Nephron (organoid): ENCODE data around the gene AP3M1.

Experiments used
- H3K27ac Mint-ChIP-seq, 3 experiments: 2 replicates each; pipeline ENCODE4 v1.8.0; 2020; ENCODE audit warnings: mixed read lengths in 3 of 3, mild to moderate bottlenecking in 2 of 3, moderate library complexity in 1 of 3
- H3K27me3 Mint-ChIP-seq: 2 replicates; pipeline ENCODE4 v1.8.0; 2021; ENCODE audit warnings: low read depth, mild to moderate bottlenecking, moderate library complexity, mixed read lengths
- H3K36me3 Mint-ChIP-seq: 2 replicates; pipeline ENCODE4 v1.8.0; 2020; ENCODE audit warnings: low read depth, mixed read lengths
- H3K4me1 Mint-ChIP-seq: 2 replicates; pipeline ENCODE4 v1.8.0; 2020; ENCODE audit warnings: mixed read lengths
- H3K4me3 Mint-ChIP-seq, 3 experiments: 2 replicates each; pipeline ENCODE4 v1.8.0; 2020; ENCODE audit warnings: mild to moderate bottlenecking in 3 of 3, mixed read lengths in 3 of 3, moderate library complexity in 2 of 3
- H3K9me3 Mint-ChIP-seq: 2 replicates; pipeline ENCODE4 v1.8.0; 2020; ENCODE audit warnings: mixed read lengths
- TF ChIP-seq, protein P1 (sequence below), 3 experiments: fragments of 200-600 bp; sonication (generic); IDR thresholded peaks; one replicate each; pipeline ENCODE4 v1.5.0; 2021; ENCODE audit warnings: antibody characterized with exemption in 3 of 3; ENCODE audit not compliant: unreplicated experiment in 3 of 3

The AP3M1 gene

DNA sequence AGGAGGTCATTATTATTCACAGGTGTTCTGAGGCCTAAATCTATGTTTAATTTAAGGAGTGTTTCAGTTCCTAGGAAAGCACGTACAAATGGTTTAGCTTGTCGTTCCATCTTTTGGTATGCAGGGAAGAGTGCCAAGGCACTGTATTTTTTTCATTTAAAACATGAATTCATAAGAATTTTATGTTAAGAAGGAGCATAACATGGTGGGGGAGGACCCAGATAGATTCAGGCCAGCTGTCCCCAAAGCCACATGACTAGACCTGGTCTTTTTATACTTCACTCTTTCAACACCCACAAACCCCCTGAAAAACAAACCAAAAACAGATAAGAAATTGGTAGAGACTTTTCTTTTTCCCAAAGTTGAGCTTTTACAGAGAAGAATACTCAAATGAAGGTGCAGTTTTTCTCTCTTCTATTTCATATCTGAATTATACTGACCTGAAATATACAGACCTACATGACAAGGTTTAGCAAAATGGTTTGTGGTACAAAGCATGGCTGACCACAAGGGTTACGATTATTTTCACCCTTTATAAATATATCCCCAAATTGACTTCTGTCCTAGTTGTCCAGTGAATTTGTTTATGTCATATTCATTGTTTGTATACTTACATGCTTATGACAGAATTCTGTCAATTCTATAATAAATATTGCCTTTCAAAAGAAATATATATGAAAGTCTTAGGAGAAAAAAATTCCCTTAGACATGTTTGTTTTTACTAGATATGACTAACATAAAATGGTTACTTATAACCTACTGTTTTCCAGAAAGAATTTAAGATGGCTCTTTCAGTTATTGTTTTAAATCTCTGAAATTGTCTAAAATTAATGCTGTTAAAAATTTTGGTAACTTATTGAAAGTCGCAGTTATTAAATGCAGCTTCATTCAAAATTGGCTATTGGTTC is 71.3 kb downstream of the AP3M1 start:
- H3K36me3 Mint-ChIP-seq, result peaks cover 41% of the 10 kb centered on the region
- H3K4me1 Mint-ChIP-seq, result peaks cover 30% of the 10 kb centered on the region
- H3K9me3 Mint-ChIP-seq, result no peaks in the 10 kb centered on the region
- H3K27ac Mint-ChIP-seq, result peak overlapping the region; percentile 16 to 56 (median 44)
- H3K4me3 Mint-ChIP-seq, result no peak overlapping the region
- H3K27me3 Mint-ChIP-seq, result no peaks in the 10 kb centered on the region
- TF ChIP-seq, protein P1, sequence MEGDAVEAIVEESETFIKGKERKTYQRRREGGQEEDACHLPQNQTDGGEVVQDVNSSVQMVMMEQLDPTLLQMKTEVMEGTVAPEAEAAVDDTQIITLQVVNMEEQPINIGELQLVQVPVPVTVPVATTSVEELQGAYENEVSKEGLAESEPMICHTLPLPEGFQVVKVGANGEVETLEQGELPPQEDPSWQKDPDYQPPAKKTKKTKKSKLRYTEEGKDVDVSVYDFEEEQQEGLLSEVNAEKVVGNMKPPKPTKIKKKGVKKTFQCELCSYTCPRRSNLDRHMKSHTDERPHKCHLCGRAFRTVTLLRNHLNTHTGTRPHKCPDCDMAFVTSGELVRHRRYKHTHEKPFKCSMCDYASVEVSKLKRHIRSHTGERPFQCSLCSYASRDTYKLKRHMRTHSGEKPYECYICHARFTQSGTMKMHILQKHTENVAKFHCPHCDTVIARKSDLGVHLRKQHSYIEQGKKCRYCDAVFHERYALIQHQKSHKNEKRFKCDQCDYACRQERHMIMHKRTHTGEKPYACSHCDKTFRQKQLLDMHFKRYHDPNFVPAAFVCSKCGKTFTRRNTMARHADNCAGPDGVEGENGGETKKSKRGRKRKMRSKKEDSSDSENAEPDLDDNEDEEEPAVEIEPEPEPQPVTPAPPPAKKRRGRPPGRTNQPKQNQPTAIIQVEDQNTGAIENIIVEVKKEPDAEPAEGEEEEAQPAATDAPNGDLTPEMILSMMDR (IDR thresholded peaks at IDR 0.05; ENCODE audit: unreplicated experiment in 3 of 3), result no peak

DNA sequence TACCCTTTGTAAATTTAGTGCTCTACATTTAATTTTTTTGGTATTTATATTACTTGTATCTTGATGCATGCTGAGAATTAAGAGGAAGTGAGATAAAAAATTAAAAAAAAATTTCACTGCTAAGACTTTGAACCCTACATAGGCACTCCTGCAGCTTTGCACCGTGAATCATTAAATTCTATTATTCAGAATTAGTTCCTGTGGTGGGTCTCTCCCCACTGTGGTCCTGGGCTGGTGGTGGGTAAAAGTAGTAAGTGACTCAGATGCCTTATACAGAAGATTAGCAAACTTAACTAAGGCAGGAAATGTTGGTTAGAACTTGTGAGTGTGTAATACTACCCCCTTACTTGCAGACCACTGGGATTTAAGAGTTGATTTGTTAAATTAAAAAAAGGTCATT is 72.6 kb downstream of the AP3M1 start:
- no peaks in the 10 kb centered on the region for H3K9me3 Mint-ChIP-seq
- H3K4me1 Mint-ChIP-seq, result peaks cover 30% of the 10 kb centered on the region
- H3K27ac Mint-ChIP-seq, result peak overlapping the region; percentile 16 to 39 (median 27)
- no peak overlapping the region for H3K4me3 Mint-ChIP-seq
- peaks cover 47% of the 10 kb centered on the region for H3K36me3 Mint-ChIP-seq
- no peaks in the 10 kb centered on the region for H3K27me3 Mint-ChIP-seq
- TF ChIP-seq, protein P1 (IDR thresholded peaks at IDR 0.05; ENCODE audit: unreplicated experiment in 3 of 3), result no peak

DNA sequence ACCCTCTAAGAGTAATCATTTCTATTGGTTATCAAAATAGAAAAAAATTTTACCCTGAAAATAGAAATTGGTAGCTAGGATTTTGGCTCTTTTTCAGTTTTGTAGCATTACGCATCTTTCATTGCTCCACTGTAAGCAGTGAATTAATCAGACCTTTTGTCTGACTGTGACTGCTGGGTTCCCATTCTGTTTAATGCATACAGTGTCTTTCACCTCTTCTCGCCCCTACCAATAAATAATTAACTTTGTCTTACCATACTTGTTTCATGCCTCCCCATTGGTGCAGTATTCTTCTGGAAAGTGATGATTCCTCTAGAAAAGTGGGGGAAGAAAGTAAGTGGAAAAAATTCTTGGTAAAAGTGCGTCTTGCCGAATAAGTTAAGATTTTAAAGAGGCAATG is 73.2 kb downstream of the AP3M1 start:
- H3K36me3 Mint-ChIP-seq, result peaks cover 50% of the 10 kb centered on the region
- TF ChIP-seq, protein P1 (IDR thresholded peaks at IDR 0.05; ENCODE audit: unreplicated experiment in 3 of 3), result no peak
- H3K4me3 Mint-ChIP-seq, result no peak overlapping the region
- H3K27me3 Mint-ChIP-seq, result no peaks in the 10 kb centered on the region
- no peak overlapping the region for H3K27ac Mint-ChIP-seq
- peaks cover 30% of the 10 kb centered on the region for H3K4me1 Mint-ChIP-seq
- no peaks in the 10 kb centered on the region for H3K9me3 Mint-ChIP-seq

DNA sequence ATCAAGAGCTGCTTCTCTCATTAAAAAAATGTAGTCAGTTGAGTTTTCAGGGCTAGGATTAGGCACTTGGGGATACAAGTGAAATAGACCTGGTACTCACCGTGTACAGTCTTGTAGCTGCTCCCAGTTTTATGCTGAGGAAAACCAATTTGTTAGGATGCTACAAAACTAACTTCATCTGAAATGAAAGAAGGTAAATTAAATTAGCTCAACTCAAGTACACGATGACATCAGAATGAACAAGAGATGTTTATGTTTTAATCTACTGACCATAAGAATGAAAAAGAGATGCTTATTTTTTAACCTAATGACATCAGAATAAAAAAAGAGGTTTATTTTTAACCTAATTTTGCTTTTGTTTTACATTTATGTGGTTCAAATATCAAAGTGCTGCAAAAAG is 73.7 kb downstream of the AP3M1 start:
- Mint-ChIP-seq H3K27ac (no peak overlapping the region), H3K27me3 (no peaks in the 10 kb centered on the region), H3K9me3 (no peaks in the 10 kb centered on the region), H3K4me3 (no peak overlapping the region), H3K36me3 (peaks cover 46% of the 10 kb centered on the region), H3K4me1 (peaks cover 30% of the 10 kb centered on the region)
- TF ChIP-seq, protein P1 (IDR thresholded peaks at IDR 0.05; ENCODE audit: unreplicated experiment in 3 of 3), result no peak

DNA sequence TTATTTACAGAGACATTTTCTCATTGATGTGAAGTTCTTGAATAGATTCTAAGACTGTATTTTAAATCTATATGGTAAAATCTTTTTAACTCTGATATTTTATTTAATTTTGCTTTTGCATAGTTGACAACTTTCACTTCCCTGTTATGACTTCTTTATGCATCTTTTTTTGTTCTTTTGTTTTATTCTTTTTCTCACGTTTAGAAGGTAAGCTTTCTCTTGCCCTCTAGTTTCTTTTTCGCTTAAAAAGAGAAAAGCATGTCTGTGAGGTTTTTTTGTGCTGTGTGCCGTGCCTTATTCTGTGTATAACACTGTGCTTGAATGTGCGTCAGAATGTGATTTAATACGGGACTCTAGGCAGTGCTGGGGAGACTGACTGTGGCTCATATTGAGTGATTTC is 74.7 kb downstream of the AP3M1 start:
- Mint-ChIP-seq H3K4me3 (no peak overlapping the region), H3K27ac (no peak overlapping the region), H3K4me1 (peaks cover 31% of the 10 kb centered on the region), H3K9me3 (no peaks in the 10 kb centered on the region), H3K36me3 (peaks cover 45% of the 10 kb centered on the region), H3K27me3 (no peaks in the 10 kb centered on the region)
- TF ChIP-seq, protein P1 (IDR thresholded peaks at IDR 0.05; ENCODE audit: unreplicated experiment in 3 of 3), result no peak

DNA sequence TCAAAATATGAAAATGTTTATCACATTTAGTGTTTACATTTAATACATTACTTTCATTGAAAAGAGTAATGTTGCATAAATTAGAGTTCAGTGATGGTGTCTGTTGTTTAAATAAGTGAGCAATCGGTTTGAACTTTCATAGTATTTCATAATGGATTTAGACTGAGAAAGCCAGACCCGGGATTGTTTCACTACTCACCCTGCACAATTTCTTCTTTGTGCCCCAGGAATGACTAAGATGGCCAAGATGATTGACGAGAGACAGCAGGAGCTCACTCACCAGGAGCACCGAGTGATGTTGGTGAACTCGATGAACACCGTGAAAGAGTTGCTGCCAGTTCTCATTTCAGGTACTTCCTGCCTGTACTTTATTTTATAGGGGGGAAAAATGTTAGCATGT is 78.1 kb downstream of the AP3M1 start:
- H3K9me3 Mint-ChIP-seq, result no peaks in the 10 kb centered on the region
- H3K4me1 Mint-ChIP-seq, result peaks cover 25% of the 10 kb centered on the region
- peaks cover 47% of the 10 kb centered on the region for H3K36me3 Mint-ChIP-seq
- H3K4me3 Mint-ChIP-seq, result no peak overlapping the region
- peak overlapping the region in 1 of 3 experiments; percentile 78 for H3K27ac Mint-ChIP-seq
- no peaks in the 10 kb centered on the region for H3K27me3 Mint-ChIP-seq
- TF ChIP-seq, protein P1 (IDR thresholded peaks at IDR 0.05; ENCODE audit: unreplicated experiment in 3 of 3), result no peak
